Measurements from ENCODE around the gene TP53TG3D.
"Not testable (repeated sequence)": the region's sequence is repeated elsewhere in the genome, so short reads cannot be mapped to it uniquely, and the experiment has no call there.

- TF ChIP-seq POLR2AphosphoS5 (IDR thresholded peaks at IDR 0.05; ENCODE audit: low read depth); EZH2 (IDR thresholded peaks at IDR 0.05; ENCODE audit: low read depth, unreplicated experiment); CREB1 (CRISPR knock-in tag; IDR thresholded peaks at IDR 0.05; ENCODE audit: low read depth); NANOG (IDR thresholded peaks at IDR 0.05; ENCODE audit: borderline replicate concordance); EZH2phosphoT487 (IDR thresholded peaks at IDR 0.05; ENCODE audit: unreplicated experiment); ZNF331 (CRISPR knock-in tag; IDR thresholded peaks at IDR 0.05; ENCODE audit: low read depth); JUNB (IDR thresholded peaks at IDR 0.05; ENCODE audit: unreplicated experiment); REST (IDR thresholded peaks at IDR 0.05; ENCODE audit: unreplicated experiment); ZNF114 (CRISPR knock-in tag; IDR thresholded peaks at IDR 0.05); ETS1 (IDR thresholded peaks at IDR 0.05); STAT1 (IDR thresholded peaks at IDR 0.05; ENCODE audit: unreplicated experiment): not testable (repeated sequence)
- TF ChIP-seq, protein P1, sequence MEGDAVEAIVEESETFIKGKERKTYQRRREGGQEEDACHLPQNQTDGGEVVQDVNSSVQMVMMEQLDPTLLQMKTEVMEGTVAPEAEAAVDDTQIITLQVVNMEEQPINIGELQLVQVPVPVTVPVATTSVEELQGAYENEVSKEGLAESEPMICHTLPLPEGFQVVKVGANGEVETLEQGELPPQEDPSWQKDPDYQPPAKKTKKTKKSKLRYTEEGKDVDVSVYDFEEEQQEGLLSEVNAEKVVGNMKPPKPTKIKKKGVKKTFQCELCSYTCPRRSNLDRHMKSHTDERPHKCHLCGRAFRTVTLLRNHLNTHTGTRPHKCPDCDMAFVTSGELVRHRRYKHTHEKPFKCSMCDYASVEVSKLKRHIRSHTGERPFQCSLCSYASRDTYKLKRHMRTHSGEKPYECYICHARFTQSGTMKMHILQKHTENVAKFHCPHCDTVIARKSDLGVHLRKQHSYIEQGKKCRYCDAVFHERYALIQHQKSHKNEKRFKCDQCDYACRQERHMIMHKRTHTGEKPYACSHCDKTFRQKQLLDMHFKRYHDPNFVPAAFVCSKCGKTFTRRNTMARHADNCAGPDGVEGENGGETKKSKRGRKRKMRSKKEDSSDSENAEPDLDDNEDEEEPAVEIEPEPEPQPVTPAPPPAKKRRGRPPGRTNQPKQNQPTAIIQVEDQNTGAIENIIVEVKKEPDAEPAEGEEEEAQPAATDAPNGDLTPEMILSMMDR (conservative IDR thresholded peaks at IDR 0.05; ENCODE audit: low read depth in 2 of 2), result not testable (repeated sequence)
Measured at GRCh38 chr16:32281910-32282309, 28.8 kb downstream of the TP53TG3D start.

Data from GM23338 (cell line).